ENCODE data around the gene EHD1.

EHD1 gene

GRCh38 chr11:64871492-64871891 lies 6.9 kb downstream of the EHD1 start:
- DNase-seq, result no peak

GRCh38 chr11:64870893-64871466 lies 7.4 kb downstream of the EHD1 start:
- DNase-seq, result no peak

- no peak for DNase-seq
These were observed 8.1 kb downstream of the EHD1 start for GRCh38 chr11:64870176-64870892.

- DNase-seq, result no peak
These were observed 8.7 kb downstream of the EHD1 start for GRCh38 chr11:64869571-64870175.

GRCh38 chr11:64868904-64869570 lies 9.4 kb downstream of the EHD1 start:
- no peak for DNase-seq

- no peak for DNase-seq
These were observed 10.5 kb downstream of the EHD1 start for GRCh38 chr11:64867748-64868462.

GRCh38 chr11:64866173-64866491 lies 12.3 kb downstream of the EHD1 start:
- no peak for DNase-seq

- DNase-seq, result no peak
These were observed 12.9 kb downstream of the EHD1 start for GRCh38 chr11:64865286-64866172.

- no peak for DNase-seq
These were observed 13.7 kb downstream of the EHD1 start for GRCh38 chr11:64864473-64865285.

- no peak for DNase-seq
These were observed 14.3 kb downstream of the EHD1 start for GRCh38 chr11:64864135-64864472.

GRCh38 chr11:64863391-64864060 lies 14.9 kb downstream of the EHD1 start:
- DNase-seq, result no peak

GRCh38 chr11:64862987-64863390 lies 15.4 kb downstream of the EHD1 start:
- DNase-seq, result no peak

GRCh38 chr11:64861227-64861975 lies 17.0 kb downstream of the EHD1 start:
- no peak for DNase-seq

- no peak for DNase-seq
These were observed 18.6 kb downstream of the EHD1 start for GRCh38 chr11:64859542-64860414.

- DNase-seq, result no peak
These were observed 19.8 kb downstream of the EHD1 start for GRCh38 chr11:64858467-64859263.

- no peak for DNase-seq
These were observed 20.9 kb downstream of the EHD1 start for GRCh38 chr11:64857485-64857884.

GRCh38 chr11:64856382-64857227 lies 21.8 kb downstream of the EHD1 start:
- DNase-seq, result no peak
